OCI-M2 (cell line): ENCODE results near the gene TIMP2.
"Not testable (repeated sequence)": the region's sequence is repeated elsewhere in the genome, so short reads cannot be mapped to it uniquely, and the experiment has no call there.

ENCODE experiments used
- DNase-seq: peaks from one replicate; lab custom pipeline; 2025; ENCODE audit not compliant: unreplicated experiment; lab: John Stamatoyannopoulos, UW

Gene TIMP2

DNA sequence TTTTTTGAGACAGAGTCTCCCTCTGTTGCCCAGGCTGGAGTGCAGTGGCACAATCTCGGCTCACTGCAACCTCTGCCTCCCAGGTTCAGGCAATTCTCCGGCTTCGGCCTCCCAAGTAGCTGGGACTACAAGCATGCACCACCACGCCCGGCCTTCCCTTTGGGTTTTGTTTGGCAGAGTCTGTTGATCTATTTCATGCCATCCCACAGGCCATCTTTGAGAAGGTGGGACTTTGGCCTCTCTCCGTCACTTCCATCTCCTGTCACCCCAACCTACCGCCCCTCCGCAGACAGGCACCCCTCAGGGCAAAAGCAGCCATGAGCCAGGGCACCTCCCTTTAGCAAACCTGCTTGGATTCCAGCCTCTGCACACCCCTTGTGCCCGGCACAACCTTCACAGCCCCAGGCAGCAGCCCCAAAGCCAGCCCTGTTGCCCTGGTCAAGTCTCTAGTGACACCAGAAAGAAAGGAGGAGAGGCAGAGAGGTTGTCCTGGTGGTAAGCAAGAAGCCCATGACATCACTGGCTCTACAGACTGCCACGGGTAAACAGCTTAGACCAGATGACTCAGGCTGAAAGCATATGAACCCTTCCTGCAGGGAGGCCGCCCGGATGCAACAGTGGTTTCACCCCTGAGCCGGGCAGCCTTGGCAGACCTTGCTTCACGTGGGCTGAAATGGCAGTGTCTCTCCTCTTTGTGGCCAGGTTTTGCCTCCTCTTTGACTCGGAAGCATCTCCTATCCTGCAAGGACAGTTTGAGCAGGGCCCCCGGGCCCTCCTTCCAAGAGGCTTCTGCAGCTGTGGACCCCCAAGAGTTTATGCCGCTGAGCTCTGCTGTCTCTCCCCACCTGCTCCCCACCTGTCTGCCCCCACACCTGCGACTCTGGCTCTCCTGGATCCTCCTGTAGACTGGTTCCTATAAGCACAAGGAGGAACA is 8.1 kb upstream of the TIMP2 start:
- DNase-seq, result no peak

GRCh38 chr17:78929908-78930775 is 5.0 kb upstream of the TIMP2 start:
- no peak for DNase-seq

GRCh38 chr17:78925662-78926555 is 722 bp upstream of the TIMP2 start:
- DNase-seq, result no peak

DNA sequence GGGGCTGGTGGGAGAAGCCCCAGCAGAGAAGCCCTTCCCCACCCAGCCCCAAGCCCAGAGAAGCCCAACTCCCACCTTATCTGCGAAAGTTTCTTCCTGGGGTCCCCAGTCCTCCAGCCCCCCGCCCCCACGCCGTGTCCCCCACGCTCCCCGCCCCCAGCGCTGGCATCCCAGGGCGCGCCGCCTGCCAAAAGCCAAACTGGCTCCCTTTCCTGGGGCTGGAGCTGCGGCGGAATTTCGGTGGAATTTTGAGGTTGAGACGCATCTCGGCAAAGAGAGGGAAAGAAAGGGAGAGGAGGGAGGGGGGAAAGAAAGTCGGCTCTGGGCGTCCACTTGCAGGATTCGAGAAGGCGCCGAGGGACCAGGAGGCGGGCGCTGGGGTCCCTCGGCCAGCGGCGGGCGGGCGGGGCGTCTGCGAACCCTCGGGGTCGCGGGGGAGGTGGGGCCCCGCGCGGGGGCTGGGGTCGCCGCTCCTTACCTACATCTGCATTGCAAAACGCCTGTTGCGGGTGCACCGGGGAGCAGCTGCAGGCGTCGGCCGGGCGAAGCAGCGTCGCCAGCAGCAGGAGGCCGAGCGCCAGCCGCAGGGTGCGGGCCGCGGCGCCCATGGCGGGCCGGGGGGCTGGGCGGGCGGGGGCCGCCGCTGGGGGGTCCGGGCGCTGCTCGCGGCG is 571 bp downstream of the TIMP2 start:
- no peak for DNase-seq

GRCh38 chr17:78923660-78924453 is 1.3 kb downstream of the TIMP2 start:
- DNase-seq, result no peak

GRCh38 chr17:78922816-78923498 is 2.2 kb downstream of the TIMP2 start:
- DNase-seq, result no peak

- no peak for DNase-seq
Measured at GRCh38 chr17:78921437-78921971, 3.7 kb downstream of the TIMP2 start.

DNA sequence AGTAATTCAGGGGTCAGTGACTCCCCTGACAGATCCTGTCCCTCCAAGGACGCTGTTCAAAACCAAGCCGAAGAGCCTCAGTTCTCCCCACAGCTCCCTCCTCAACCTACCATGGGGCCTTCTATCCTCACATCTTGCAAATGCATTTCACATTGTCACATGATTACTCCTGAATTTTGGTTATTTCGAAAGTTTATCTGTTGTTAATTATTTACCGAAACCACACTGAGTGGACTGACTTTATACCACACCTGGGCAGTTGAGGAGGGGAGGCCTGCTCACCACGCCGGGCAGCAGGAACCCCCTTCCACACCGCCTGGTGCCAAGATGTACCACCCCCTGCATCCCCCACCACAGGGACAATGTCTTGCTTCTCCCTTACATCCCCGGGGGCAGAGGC is 4.7 kb downstream of the TIMP2 start:
- no peak for DNase-seq

- DNase-seq, result no peak
Measured at GRCh38 chr17:78919861-78920450, 5.2 kb downstream of the TIMP2 start.

DNA sequence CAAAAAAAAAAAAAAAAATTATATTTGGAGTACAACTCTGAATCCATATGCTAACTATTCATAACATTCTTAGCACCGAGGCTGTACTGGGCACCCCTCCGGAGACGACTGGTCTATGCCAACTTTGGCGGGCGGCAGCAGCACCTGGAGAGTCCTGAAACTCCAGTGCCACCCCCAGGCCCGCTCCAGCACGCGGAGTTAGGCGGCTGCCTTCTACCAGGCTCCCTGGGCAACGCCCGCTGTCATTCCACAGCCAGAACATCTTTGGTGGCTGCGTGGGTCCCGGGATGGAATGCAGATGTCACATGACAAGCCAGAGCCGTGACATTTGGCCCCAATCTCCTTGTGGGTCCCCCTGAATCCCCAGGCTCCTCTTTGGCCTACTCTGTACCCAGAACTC is 6.2 kb downstream of the TIMP2 start:
- DNase-seq, result no peak

DNA sequence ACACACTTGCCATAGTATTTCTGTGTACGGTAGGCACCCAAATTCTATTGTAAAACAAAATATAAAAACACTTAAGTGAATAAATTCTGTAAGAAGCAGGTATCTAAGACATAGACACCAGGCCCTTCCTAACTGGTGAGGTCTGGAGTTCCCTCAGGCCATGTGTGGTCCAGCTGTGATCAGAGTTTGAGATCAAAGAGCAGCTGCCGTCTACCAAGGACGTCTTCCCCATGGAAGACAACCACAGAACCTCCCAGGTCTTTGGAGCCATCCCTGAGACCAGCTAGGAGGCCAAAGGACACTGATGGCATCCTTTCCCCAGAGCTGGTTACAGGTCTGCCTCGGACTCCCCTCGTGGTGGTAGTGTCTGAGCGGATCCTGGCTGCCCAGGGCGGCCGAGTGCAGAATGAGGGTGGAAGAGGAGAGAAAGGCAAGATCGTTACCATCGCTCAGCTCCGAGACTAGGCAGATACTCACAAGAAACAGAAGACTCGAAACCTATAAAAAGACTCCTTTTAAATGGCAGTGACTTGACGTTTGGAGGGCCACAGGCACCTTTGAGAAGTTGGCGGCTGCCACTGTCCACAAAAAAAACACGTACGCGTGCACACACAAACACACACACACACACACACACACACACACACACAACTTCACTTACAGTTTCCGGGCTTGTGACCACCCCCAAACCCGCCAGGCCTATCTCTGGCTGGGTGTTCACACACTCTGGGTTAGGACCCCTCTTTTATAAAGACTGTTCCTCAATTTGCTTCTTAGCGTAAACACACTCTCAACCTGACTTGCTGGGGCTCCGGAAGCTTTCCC is 7.5 kb downstream of the TIMP2 start:
- DNase-seq, result no peak

DNA sequence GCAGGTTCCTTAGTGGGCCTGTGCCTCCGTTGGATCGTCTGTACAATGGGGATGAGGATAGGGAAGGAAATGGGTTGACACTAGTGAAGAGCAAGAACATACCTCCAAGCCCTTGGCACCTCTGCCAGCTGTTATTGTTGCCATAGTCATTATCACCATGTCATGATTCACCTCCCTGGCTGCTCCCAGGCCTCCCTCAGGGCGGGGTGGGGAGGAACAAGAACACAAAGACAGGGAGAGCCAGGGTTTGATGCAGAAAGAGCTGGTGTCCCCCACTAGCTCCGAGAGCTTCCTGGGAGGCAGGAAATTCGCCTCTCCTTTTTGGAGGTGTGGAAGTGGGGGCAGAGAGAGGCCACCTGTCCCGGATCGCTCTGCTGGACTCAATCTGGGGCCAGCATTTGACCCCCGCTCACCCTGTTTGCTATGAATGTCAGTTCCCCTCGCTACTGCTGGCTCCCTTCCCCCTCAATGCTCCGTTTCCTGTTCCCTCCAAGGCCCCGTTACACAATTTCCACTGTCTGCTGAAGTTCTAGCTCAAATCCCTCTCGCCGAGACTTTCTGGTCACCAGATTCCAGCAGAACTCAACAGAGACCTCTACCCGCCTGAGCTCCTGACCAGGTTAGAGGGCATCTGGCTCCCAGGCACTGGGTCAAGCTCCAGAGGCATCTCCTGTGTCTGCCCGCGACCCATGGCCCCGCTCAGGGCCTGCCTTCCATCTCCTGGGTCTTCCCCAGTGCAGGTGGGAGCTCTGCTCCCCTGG is 9.1 kb downstream of the TIMP2 start:
- DNase-seq, result no peak

GRCh38 chr17:78913115-78913514 is 12.1 kb downstream of the TIMP2 start:
- no peak for DNase-seq

- DNase-seq, result no peak
Measured at GRCh38 chr17:78912082-78912481, 13.1 kb downstream of the TIMP2 start.

- not testable (repeated sequence) for DNase-seq
Measured at GRCh38 chr17:78911543-78911942, 13.6 kb downstream of the TIMP2 start.

DNA sequence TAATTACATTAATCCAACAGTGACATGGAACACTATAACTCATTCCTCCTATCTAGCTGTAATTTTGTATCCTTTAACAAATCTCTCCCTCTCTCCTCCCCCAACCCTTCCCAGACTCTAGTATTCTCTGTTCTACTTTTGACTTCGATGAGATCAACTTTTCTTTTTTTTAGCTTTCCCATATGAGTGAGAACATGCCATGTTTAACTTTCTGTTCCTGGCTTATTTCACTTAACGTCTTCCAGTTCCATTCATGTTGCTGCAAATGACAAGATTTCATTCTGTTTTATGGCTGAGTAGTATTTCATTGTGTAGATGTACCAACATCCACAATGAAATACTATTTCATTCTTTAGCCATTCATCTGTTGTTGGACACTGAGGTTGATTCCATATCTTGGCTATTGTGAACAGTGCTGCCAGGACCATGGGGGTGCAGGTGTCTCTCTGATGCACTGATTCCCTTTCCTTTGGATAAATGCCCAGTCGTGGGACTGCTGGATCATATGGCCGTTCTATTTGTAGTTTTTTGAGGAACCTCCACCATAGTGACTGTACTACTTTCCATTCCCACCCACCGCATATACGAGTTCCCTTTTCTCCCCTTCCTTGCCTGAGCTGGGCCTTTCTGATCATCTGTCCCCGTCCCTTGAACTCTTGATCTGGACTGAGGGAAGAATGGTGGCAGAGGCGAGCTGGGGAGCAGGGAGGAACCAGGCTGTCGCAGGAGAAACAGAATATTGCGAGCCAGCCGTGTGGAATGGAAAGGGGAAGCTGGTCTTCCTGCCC is 14.5 kb downstream of the TIMP2 start:
- DNase-seq, result no peak
